GM19324 (cell line): ENCODE results near the gene PRKCI.
"Not testable (repeated sequence)": the region's sequence is repeated elsewhere in the genome, so short reads cannot be mapped to it uniquely, and the experiment has no call there.

ENCODE experiments used
- ATAC-seq: cut with Tn5 transposase; IDR thresholded peaks from one replicate; pipeline ENCODE4 v1.9.1; 2021; ENCODE audit warnings: mild to moderate bottlenecking, moderate library complexity; ENCODE audit not compliant: unreplicated experiment, low FRiP score

The PRKCI gene

GRCh38 chr3:170277833-170278580, 55.8 kb downstream of the PRKCI start:
- no peak for ATAC-seq

DNA sequence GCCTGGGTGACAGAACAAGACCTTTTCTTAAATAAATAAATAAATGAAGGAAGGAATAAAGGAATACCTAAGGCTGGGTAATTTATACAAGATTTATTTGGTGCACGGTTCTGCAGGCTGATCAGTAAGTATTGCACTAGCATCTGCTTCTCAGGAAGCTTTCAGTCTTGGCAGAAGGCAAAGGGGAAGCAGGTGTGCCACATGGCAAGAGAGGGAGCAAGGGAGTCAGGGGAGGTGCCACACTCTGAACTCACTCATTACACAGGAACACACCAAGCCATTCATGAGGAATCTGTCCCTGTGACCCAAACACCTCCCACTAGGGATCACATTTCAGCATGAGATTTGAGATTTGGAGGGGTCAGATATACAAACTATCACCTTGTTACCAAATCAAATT, 56.4 kb downstream of the PRKCI start:
- ATAC-seq: no peak

- ATAC-seq: no peak
Observed at GRCh38 chr3:170290194-170290593, 68.0 kb downstream of the PRKCI start.

- ATAC-seq: no peak
Observed at GRCh38 chr3:170295586-170295985, 73.4 kb downstream of the PRKCI start.

GRCh38 chr3:170296703-170297102, 74.5 kb downstream of the PRKCI start:
- no peak for ATAC-seq

- no peak for ATAC-seq
Observed at GRCh38 chr3:170301405-170301804, 79.2 kb downstream of the PRKCI start.

DNA sequence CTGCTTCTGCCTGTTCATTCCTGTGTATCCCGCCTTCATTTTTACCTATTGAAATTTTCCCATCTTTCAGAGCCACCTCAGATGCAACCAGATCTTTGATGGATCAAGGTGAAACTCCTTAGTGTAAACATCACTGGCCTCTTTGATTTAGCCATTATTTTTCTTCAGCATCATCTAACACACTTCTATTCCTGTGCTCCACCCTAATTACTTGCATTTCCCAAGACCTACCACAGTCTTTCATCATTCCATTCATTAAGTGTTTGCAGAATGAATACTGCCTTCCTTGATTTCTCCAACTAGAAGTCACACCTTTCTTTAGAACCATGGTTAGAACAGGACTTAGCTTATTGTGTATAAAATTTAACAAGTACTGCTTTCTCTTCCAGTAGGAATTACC, 79.8 kb downstream of the PRKCI start:
- ATAC-seq: no peak

GRCh38 chr3:170306015-170306414, 83.8 kb downstream of the PRKCI start:
- no peak for ATAC-seq

- no peak for ATAC-seq
Observed at GRCh38 chr3:170307671-170308405, 85.6 kb downstream of the PRKCI start.

DNA sequence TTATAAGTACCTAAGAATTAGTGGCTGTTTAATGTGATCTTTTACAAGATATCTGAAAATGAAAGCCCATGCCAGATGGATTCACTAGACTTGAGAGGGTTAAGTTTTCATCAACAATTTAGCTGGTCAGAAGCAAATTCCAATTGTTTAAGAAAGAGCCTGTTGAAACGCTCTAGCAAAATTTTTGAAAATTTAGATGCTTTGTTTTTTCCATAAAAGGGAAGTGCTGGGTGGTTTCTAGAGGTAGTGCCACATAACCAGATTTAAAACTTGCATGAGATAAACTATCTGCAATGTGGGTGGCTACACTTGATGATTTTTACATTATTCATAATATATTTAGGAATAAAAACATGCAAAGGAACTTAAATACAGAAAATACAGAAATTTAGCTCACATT, 86.8 kb downstream of the PRKCI start:
- no peak for ATAC-seq

- no peak for ATAC-seq
Observed at GRCh38 chr3:170317954-170318353, 95.7 kb downstream of the PRKCI start.

GRCh38 chr3:170320461-170321121, 98.4 kb downstream of the PRKCI start:
- no peak for ATAC-seq

- ATAC-seq: no peak
Observed at GRCh38 chr3:170321321-170322034, 99.3 kb downstream of the PRKCI start.

DNA sequence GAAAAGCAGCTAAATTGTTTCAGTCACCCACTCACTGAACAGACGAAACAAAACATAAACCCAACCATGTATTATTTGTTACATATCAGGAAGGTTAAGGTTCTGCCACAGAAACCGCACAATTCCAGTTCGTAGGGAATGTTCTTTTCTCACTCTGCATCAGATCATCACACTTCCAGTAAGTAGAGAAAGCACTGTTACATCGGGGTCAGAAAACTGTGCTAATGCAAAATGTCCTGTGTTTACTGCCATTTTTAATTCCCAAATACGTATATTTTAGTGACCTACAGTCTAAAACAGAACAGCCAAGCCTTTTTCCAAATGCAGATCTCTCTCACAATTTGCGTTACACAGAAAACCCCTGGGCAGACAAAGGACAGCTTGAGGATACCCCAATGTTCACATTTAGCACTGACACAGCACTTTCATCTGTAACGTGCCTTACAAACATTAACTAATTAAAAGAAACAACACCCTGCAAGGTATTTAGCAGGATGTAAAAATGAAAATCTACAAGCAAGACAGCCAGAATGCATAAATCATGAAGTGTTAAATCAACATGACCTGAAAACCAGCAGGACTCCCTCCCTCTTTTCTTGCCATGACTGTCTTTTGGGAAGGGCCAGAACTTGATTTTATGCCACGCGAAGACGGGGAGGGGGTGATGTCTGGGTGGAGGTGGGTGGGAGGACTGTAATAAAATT, 100.5 kb downstream of the PRKCI start:
- ATAC-seq: no peak

DNA sequence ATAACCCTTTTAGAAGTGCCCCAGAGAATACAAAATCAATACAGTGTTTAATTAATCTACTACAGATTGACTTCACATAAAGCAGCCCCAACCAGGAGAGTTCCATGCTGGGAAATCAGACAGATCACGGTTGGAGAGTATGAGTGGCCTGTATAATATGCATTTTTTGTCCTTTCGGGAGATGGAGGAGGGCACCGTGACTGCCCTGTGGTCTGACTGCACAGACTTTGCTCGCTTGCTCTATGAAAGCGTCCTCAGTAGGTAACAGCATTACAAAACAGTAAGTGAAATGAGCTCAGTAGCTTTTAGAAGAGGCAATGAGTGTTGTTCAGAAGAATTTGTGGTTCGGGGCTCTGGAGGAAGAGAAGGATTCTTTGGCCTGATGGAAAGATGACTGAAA, 101.1 kb downstream of the PRKCI start:
- ATAC-seq: no peak

- no peak for ATAC-seq
Observed at GRCh38 chr3:170324962-170325361, 102.7 kb downstream of the PRKCI start.

DNA sequence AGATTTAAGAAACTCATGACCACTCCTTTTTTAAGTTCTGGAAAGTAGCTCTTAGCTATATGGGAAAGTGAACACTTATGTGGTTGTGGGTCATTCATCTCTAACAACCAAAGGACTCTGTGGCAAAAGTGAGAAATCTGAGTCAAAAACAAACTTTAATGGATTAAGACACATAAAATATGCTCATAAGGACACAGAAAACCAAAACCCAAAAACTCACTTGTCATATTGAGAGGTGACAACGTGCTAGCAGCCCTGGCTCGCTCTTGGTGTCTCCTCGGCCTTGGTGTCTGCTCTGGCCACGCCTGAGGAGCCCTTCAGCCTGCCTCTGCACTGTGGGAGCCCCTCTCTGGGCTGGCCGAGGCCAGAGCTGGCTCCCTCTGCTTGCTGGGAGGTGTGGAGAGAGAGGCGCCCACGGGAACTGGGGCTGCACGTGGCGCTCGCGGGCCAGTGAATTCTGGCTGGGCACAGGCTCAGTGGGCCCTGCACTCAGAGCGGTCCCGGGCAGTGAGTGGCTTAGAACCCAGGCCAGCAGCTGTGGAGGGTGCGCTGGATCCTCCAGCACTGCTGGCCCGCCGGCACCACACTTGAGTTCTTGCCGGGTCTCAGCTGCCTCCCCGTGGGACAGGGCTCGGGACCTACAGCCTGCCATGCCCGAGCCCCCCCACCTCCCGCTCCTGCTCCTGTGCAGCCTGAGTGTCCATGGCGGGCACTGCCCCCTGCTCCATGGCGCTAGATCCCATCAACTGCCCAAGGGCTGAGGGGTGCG, 105.0 kb downstream of the PRKCI start:
- ATAC-seq: no peak

DNA sequence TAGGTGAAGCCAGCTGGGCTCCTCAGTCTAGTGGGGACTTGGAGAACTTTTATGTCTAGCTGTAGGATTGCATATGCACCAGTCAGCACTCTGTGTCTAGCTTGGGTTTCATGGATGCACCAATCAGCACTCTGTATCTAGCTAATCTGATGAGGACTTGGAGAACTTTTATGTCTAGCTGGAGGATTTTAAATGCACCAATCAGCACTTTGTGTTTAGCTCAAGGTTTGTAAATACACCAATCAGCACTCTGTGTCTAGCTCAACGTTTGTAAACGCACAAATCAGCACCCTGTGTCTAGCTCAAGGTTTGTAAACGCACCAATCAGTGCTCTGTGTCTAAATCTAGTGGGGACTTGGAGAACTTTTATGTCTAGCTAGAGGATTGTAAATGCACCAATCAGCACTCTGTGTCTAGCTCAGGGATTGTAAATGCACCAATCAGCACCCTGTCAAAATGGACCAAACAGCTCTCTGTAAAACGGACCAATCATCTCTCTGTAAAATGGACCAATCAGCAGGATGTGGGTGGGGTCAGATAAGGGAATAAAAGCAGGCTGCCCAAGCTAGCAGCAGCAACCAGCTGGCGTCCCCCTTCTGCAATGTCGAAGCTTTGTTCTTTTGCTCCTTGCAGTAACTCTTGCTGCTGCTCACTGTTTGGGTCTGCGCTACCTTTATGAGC, 105.8 kb downstream of the PRKCI start:
- ATAC-seq: not testable (repeated sequence)

DNA sequence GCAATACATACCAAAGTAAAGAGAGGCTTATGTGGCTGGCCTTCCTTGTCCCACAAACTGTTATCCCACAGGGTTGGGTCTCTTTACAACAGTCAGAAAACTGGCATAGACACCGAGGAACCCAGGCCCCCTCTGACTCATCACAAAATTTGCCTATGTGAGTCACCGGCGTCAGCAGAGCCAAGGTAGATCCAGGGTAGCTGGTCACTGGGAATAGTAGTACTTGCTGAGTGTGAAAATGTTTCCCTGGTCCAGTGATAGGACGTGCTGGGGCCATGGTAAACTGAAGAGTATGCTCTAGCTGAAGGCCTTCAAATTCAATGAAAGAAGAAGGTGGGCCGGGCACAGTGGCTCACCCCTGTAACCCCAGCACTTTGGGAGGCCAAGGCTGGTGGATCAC, 108.1 kb downstream of the PRKCI start:
- no peak for ATAC-seq
